GM06990 (cell line): Measurements from ENCODE around the gene TAMM41.
"Not testable (repeated sequence)": the region's sequence is repeated elsewhere in the genome, so short reads cannot be mapped to it uniquely, and the experiment has no call there.

Source experiments
- DNase-seq: peaks from one replicate; pipeline ENCODE4 v3.0.0-alpha.2; 2011; ENCODE audit not compliant: insufficient read length; ENCODE audit errors: extremely low read depth
- H3K27me3 ChIP-seq: replicated peaks from 2 replicates; pipeline ENCODE4 v1.6.0; 2011; ENCODE audit warnings: low read length; ENCODE audit not compliant: control insufficient read depth, insufficient read depth
- H3K36me3 ChIP-seq: 2 replicates; pipeline ENCODE4 v1.5.1; 2011; ENCODE audit warnings: low read length; ENCODE audit not compliant: control insufficient read depth, insufficient read depth
- H3K4me3 ChIP-seq: replicated peaks from 2 replicates; pipeline ENCODE4 v1.5.1; 2011; ENCODE audit warnings: low read depth, mild to moderate bottlenecking, control low read depth, low read length
- TF ChIP-seq, protein P1 (sequence below): IDR thresholded peaks from 2 replicates; pipeline ENCODE4 v1.5.1; 2011; ENCODE audit warnings: low read length, control low read depth, mild to moderate bottlenecking, inconsistent platforms; ENCODE audit not compliant: insufficient read depth, poor library complexity, severe bottlenecking

Gene TAMM41

GRCh38 chr3:11778248-11778647 is 68.4 kb downstream of the TAMM41 start:
- no peaks in the 10 kb centered on the region for H3K27me3 ChIP-seq
- TF ChIP-seq, protein P1, sequence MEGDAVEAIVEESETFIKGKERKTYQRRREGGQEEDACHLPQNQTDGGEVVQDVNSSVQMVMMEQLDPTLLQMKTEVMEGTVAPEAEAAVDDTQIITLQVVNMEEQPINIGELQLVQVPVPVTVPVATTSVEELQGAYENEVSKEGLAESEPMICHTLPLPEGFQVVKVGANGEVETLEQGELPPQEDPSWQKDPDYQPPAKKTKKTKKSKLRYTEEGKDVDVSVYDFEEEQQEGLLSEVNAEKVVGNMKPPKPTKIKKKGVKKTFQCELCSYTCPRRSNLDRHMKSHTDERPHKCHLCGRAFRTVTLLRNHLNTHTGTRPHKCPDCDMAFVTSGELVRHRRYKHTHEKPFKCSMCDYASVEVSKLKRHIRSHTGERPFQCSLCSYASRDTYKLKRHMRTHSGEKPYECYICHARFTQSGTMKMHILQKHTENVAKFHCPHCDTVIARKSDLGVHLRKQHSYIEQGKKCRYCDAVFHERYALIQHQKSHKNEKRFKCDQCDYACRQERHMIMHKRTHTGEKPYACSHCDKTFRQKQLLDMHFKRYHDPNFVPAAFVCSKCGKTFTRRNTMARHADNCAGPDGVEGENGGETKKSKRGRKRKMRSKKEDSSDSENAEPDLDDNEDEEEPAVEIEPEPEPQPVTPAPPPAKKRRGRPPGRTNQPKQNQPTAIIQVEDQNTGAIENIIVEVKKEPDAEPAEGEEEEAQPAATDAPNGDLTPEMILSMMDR = no peak
- DNase-seq = no peak
- H3K36me3 ChIP-seq = no peaks in the 10 kb centered on the region; the same call in 1 of the 2 replicates
- H3K4me3 ChIP-seq = no peak overlapping the region

DNA sequence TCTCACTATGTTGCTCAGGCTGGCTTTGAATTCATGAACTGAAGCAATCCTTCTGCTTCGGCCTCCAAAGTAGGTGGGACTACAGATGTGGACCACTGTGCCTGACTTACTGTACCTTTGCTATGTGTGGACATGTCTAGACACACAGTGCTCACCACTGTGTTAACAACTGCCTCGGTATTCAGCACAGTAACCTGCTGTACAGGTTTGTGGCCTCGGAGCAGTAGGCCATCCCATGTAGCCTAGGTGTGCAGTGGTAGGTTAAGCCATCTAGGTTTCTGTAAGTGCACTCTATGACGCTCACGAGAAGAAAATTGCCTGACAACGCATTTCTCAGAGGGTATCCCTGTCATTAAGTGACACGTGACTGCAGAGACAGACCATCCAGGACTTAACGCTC is 70.3 kb downstream of the TAMM41 start:
- no peak for DNase-seq
- no peaks in the 10 kb centered on the region; the same call in 1 of the 2 replicates for H3K36me3 ChIP-seq
- H3K4me3 ChIP-seq = no peak overlapping the region
- no peaks in the 10 kb centered on the region for H3K27me3 ChIP-seq
- TF ChIP-seq, protein P1 = no peak

GRCh38 chr3:11775493-11775892 is 71.2 kb downstream of the TAMM41 start:
- H3K36me3 ChIP-seq = no peaks in the 10 kb centered on the region; the same call in 1 of the 2 replicates
- no peak for DNase-seq
- TF ChIP-seq, protein P1 = no peak
- H3K27me3 ChIP-seq = no peaks in the 10 kb centered on the region
- no peak overlapping the region for H3K4me3 ChIP-seq

GRCh38 chr3:11774296-11774877 is 72.3 kb downstream of the TAMM41 start:
- H3K36me3 ChIP-seq = no peaks in the 10 kb centered on the region; the same call in 1 of the 2 replicates
- no peak overlapping the region for H3K4me3 ChIP-seq
- no peaks in the 10 kb centered on the region for H3K27me3 ChIP-seq
- TF ChIP-seq, protein P1 = peak; percentile 33
- DNase-seq = no peak

- H3K27me3 ChIP-seq, H3K36me3 ChIP-seq, H3K4me3 ChIP-seq, DNase-seq: not testable (repeated sequence)
Measured at GRCh38 chr3:11771931-11772330, 74.8 kb downstream of the TAMM41 start.

DNA sequence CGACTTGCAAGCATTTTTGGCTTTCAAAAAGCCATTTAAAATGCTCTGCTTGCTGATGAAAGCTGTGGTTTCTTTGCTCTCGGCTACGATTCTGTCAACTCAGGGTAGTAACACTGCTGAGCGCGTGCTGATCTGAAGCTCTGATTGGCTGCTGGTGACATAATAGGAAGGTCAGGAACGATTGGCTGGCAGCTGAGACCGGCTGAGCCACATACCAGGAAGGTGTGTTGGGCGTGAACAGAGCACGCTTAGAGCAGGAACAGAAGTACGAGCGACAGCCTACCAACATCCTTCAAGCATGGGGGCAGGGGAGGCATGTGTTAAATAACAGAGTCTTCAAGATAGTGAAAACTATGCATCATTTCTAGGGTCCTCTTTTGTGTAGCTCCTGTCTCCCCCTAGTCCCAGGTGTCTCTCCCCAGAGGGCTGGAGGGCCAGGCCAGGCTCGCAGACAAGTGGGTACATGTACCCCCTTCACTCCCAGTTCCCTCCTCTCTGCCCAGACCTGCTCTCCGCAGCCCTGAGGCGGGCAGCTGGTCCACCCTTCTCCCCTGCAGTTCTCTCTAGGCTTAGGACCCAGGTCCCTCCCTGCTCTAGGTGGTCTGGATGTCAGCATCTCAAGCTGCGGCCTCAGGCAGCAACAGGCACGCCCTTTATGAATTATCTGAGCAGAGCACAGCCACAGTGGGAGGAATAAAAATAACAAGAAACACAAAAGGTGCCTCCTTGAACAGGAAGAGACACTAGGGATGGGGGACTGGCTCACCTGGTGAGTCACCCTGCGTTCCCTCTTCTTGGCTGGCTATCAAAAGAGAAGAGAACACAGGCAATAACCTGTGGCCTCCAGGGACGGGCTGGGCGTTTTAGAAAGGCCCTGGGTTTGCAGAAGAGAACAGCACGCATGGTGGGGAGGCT is 76.0 kb downstream of the TAMM41 start:
- peak; percentile 45 for DNase-seq
- Histone ChIP-seq H3K4me3 (no peak overlapping the region), H3K36me3 (no peaks in the 10 kb centered on the region), H3K27me3 (no peaks in the 10 kb centered on the region)
- TF ChIP-seq, protein P1 = no peak
